Activated gamma-delta T cell treated with anti-CD3 and anti-CD28 coated beads, Interleukin-2, amount 50 U/mL, for 16 hours (primary cell): ENCODE results near the gene RAD51AP1.

Source experiments
- DNase-seq: peaks from one replicate; pipeline ENCODE4 v3.0.0-alpha.2; 2020; ENCODE audit warnings: low read depth

Gene RAD51AP1

DNA sequence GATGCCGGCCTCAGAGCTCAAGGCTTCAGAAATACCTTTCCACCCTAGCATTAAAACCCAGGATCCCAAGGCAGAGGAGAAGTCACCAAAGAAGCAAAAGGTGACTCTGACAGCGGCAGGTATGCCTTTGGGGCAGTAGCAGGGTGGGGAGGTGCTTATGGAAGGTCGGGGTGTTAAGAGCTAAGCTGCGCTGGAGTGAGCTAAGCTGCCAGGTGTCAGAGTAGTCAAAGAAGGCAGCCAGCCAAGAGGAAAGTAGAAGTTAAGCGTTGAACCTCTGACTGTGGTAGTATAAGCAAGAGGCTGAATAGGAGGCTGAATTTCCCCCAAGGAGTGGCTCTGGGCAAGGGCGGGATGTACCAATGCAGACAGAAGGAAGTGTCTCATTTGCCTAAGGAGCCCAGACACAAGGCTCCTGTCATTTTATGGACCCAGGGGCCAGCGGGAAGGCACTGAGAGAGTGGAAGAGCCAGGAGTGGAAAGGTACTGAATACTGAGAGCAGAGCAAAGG, 52.5 kb downstream of the RAD51AP1 start:
- no peak for DNase-seq

- no peak for DNase-seq
These were observed 57.2 kb downstream of the RAD51AP1 start for GRCh38 chr12:4595881-4596280.

DNA sequence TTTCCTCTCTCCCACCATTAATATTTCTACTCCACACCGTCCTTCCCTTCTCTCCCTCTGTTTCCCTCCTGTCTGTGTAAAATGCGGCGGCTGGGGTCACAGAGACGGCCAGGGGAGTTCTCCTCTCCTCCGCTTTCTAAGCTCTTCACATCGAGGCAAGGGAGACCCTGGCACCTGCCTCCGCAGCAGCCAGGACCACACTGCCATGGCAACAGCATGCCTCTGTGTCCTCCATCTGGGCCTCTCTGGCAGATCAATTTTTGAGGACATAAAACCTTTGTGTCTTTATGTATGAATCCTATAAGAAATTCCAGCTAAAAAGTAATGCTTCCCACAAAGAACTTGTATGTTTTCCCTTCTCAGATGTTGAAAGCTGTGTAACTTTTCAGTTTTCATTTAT, 64.7 kb downstream of the RAD51AP1 start:
- DNase-seq, result no peak

DNA sequence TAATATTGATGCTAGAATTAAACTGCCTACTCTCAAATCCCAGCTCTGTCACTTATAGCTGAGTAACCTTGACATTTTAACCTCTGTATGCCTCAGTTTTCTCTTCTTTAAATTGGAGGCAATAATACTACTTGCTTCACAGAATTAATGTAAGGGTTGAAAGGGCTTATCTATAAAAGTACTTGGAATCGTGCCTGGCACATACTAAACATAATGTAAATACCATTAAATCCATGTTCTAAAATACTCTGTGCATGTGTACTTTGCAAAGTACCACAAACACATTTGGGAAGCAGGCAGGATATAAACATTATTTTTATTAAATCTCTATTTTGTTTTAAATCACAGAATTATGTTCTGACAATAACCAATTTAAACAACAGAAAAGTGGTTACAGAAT, 65.3 kb downstream of the RAD51AP1 start:
- no peak for DNase-seq

DNA sequence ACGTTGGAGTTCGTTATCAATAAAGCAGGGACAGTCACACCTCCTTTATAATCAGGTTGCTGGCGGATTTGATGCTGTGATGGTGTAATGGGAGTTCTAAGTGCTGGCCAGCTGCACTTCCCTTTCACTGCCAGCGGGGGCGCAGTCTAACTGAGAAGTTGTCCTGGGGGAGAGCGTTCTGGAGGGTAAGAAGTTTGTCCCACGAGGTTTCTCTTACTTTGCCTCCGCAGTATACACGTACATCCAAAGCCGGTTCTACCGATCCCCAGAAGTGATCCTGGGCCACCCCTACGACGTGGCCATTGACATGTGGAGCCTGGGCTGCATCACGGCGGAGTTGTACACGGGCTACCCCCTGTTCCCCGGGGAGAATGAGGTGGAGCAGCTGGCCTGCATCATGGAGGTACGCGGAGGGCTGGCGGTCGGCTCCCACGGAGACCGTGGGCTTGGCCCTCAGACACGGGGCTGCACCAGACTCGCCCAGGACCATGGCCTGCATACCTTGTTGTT, 66.0 kb downstream of the RAD51AP1 start:
- peak; percentile 64 for DNase-seq

- no peak for DNase-seq
These were observed 68.4 kb downstream of the RAD51AP1 start for GRCh38 chr12:4607056-4607455.

DNA sequence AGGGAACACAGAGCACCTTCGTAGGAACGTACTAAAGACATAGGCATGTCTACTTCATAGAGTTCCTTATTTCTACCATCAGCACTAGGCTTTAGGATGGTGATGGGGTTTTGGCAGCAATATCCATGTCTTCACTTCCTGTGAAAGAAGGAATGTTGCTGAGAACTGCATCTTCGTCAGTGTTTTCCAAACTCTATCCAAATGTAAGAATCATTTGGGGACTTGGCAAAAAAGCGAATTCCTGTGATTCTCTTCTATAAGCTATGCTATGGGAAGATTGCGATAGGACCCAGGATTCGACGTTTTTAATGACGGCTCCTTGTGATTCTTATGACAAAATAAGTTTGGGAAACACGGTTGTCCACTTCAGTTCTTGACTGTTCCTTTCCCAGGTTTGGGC, 70.4 kb downstream of the RAD51AP1 start:
- no peak for DNase-seq
